WTC11 (cell line): ENCODE results near the gene LMF2.

Source experiments
- ATF3 ChIP-seq: sonication (generic); formaldehyde crosslinking; conservative IDR thresholded peaks from 2 replicates; pipeline ENCODE4 v1.8.1; 2022; ENCODE audit warnings: mild to moderate bottlenecking, missing genetic modification reagents
- CTCF ChIP-seq: fragments of 200-600 bp; IDR thresholded peaks from 2 replicates; pipeline ENCODE4 v1.8.0; 2022; ENCODE audit warnings: antibody characterized with exemption
- ESRRA ChIP-seq: sonication (generic); formaldehyde crosslinking; IDR thresholded peaks from 2 replicates; pipeline ENCODE4 v1.8.1; 2022; ENCODE audit warnings: mild to moderate bottlenecking, missing genetic modification reagents, borderline replicate concordance
- GTF2I ChIP-seq: fragments of 250-450 bp; sonication (Bioruptor Pico); conservative IDR thresholded peaks from 2 replicates; pipeline ENCODE4 v1.4.0; 2021; ENCODE audit warnings: mild to moderate bottlenecking
- MAX ChIP-seq: sonication (generic); formaldehyde crosslinking; IDR thresholded peaks from 2 replicates; pipeline ENCODE4 v1.8.0; 2022; ENCODE audit warnings: mild to moderate bottlenecking, missing genetic modification reagents
- NFE2L1 ChIP-seq: sonication (generic); formaldehyde crosslinking; IDR thresholded peaks from 2 replicates; pipeline ENCODE4 v1.8.1; 2023; ENCODE audit warnings: missing genetic modification reagents
- PREB ChIP-seq: sonication (generic); formaldehyde crosslinking; IDR thresholded peaks from 2 replicates; pipeline ENCODE4 v1.8.1; 2022; ENCODE audit warnings: mild to moderate bottlenecking, missing genetic modification reagents, moderate library complexity, borderline replicate concordance
- USF2 ChIP-seq: sonication (generic); formaldehyde crosslinking; IDR thresholded peaks from 2 replicates; pipeline ENCODE4 v1.8.1; 2023; ENCODE audit warnings: mild to moderate bottlenecking, missing genetic modification reagents, moderate library complexity

- TF ChIP-seq GTF2I (no peak), NFE2L1 (CRISPR knock-in tag) (no peak), CTCF (no peak), ESRRA (CRISPR knock-in tag) (no peak), ATF3 (no peak), PREB (CRISPR knock-in tag) (no peak), USF2 (CRISPR knock-in tag) (no peak), MAX (CRISPR knock-in tag) (no peak)
Observed at GRCh38 chr22:50516068-50516467, 8.6 kb upstream of the LMF2 start.
